IPS DF 4.7 (cell line): ENCODE data around the gene ZNF710.
"Not testable (repeated sequence)": the region's sequence is repeated elsewhere in the genome, so short reads cannot be mapped to it uniquely, and the experiment has no call there.

Experiments
- DNase-seq: peaks from one replicate; pipeline ENCODE4 v3.0.0-alpha.2; 2013; ENCODE audit warnings: low spot score; ENCODE audit errors: extremely low read depth

Gene ZNF710

GRCh38 chr15:90001062-90001682 is at the start of gene ZNF710:
Gene ZNF710 (plus strand): TSS chr15:90001324. CDS start chr15:90067138, 65,814 bp downstream.
- no peak for DNase-seq

GRCh38 chr15:89954541-89954940 is 46.6 kb upstream of the ZNF710 start:
- no peak for DNase-seq

- DNase-seq: not testable (repeated sequence)
These were observed 45.6 kb upstream of the ZNF710 start for GRCh38 chr15:89955449-89955998.

- DNase-seq: no peak
These were observed 42.9 kb upstream of the ZNF710 start for GRCh38 chr15:89958107-89958805.

- no peak for DNase-seq
These were observed 37.6 kb upstream of the ZNF710 start for GRCh38 chr15:89963301-89964231.

- DNase-seq: no peak
These were observed 36.7 kb upstream of the ZNF710 start for GRCh38 chr15:89964232-89964954.

- DNase-seq: no peak
These were observed 33.2 kb upstream of the ZNF710 start for GRCh38 chr15:89967881-89968280.

GRCh38 chr15:89971592-89971997 is 29.5 kb upstream of the ZNF710 start:
- DNase-seq: peak; percentile 72

- no peak for DNase-seq
These were observed 29.0 kb upstream of the ZNF710 start for GRCh38 chr15:89972085-89972484.

GRCh38 chr15:89975482-89976245 is 25.5 kb upstream of the ZNF710 start:
- no peak for DNase-seq

- DNase-seq: no peak
These were observed 24.9 kb upstream of the ZNF710 start for GRCh38 chr15:89976246-89976600.

GRCh38 chr15:89977836-89978235 is 23.3 kb upstream of the ZNF710 start:
- not testable (repeated sequence) for DNase-seq

- DNase-seq: no peak
These were observed 22.2 kb upstream of the ZNF710 start for GRCh38 chr15:89978914-89979313.

- no peak for DNase-seq
These were observed 20.2 kb upstream of the ZNF710 start for GRCh38 chr15:89980896-89981295.

- DNase-seq: no peak
These were observed 18.6 kb upstream of the ZNF710 start for GRCh38 chr15:89982315-89983055.

- no peak for DNase-seq
These were observed 17.1 kb upstream of the ZNF710 start for GRCh38 chr15:89984001-89984400.

- DNase-seq: no peak
These were observed 16.6 kb upstream of the ZNF710 start for GRCh38 chr15:89984421-89985010.

- no peak for DNase-seq
These were observed 16.0 kb upstream of the ZNF710 start for GRCh38 chr15:89985111-89985510.

- DNase-seq: no peak
These were observed 9.8 kb upstream of the ZNF710 start for GRCh38 chr15:89991312-89991711.
